ENCODE data around the gene AKAP6.

Gene AKAP6

GRCh38 chr14:32594766-32595165, 265.7 kb downstream of the AKAP6 start:
- DNase-seq: no peak

GRCh38 chr14:32595497-32595896, 266.4 kb downstream of the AKAP6 start:
- no peak for DNase-seq

- no peak for DNase-seq
These were observed 267.3 kb downstream of the AKAP6 start for GRCh38 chr14:32596390-32596789.

DNA sequence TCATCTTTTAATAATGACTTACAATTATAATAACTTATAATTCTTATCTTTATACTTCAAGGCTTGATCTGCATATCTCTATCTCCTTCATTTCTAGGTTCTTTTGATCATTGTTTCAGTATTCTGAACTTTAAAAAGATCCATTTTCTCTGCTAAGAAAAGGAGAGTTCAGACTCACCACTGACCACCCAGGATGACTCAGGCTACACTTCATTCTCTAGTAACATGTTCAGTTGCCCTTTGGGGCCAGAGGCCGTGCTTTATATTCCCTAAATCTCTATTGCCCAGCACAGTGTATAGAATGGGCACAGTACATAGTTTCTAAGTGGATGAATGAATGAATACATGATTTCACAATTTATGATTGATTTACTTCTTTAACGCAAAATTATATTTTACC, 268.7 kb downstream of the AKAP6 start:
- DNase-seq: no peak

- no peak for DNase-seq
These were observed 272.0 kb downstream of the AKAP6 start for GRCh38 chr14:32601069-32601468.

GRCh38 chr14:32601906-32602305, 272.8 kb downstream of the AKAP6 start:
- DNase-seq: no peak

GRCh38 chr14:32602699-32603098, 273.6 kb downstream of the AKAP6 start:
- DNase-seq: no peak

DNA sequence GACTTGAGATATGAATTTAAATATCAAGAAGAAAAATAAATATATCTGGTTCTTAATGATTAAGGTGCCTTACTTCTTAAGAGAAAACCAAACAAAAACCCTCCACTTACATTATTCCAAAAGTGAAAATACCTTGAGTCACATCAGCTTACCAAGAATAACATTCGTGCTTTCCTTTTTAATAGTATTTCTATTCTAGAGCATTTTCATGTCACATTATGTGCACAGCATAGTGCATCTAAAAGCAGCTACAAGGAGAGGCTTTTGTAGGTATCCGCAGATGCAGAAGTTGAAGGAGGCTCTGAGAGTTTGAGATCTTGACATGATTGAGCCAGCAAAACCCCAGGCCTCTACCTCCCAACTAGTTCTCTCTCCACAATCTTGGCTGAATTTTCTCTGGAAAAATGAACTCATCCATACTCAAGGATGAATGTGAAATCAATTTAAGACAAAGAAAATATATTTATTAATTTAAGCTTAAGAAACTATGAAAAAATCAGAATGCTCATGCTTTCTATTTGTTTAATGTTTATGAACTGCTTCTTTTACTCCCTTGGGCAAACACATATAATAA, 275.0 kb downstream of the AKAP6 start:
- no peak for DNase-seq

DNA sequence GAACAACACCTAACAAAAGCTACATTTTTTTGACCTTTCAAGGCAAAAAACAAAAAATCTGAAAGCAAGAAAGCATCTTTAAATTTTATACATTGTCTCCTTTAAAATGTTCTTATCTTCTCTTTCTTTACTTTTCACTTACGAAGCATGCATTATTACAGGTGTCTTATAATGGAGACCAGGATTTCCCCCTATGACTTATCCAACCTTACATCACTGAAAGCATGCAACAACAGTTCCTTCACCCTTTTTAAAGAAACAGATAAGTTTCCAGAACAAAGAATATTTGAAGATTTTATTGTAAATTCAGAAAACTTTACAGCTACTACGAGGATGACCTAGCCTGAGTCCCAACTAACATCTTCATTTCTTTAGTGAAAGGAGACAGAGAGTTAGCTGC, 277.2 kb downstream of the AKAP6 start:
- DNase-seq: no peak

GRCh38 chr14:32607399-32607798, 278.3 kb downstream of the AKAP6 start:
- DNase-seq: no peak

GRCh38 chr14:32608857-32609256, 279.8 kb downstream of the AKAP6 start:
- no peak for DNase-seq

- DNase-seq: no peak
These were observed 280.3 kb downstream of the AKAP6 start for GRCh38 chr14:32609388-32609787.

GRCh38 chr14:32611752-32612151, 282.7 kb downstream of the AKAP6 start:
- DNase-seq: no peak

DNA sequence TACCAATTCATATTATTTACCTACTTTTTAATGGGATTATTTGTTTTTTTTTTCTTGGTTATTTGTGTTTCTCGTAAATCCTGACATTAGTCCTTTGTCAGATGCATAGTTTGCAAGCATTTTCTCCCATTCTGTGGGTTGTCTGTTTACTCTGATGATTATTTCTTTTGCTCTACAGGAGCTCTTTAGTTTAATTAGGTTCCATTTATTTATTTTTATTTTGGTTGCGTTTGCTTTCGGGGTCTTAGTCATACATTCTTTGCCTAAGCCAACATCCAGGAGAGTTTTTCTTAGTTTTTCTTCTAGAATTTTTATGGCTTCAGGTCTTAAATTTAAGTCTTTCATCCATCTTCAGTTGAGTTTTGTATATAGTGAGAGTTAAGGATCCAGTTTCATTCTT, 289.9 kb downstream of the AKAP6 start:
- no peak for DNase-seq

- DNase-seq: no peak
These were observed 291.2 kb downstream of the AKAP6 start for GRCh38 chr14:32620303-32620702.

- no peak for DNase-seq
These were observed 291.6 kb downstream of the AKAP6 start for GRCh38 chr14:32620724-32621123.

DNA sequence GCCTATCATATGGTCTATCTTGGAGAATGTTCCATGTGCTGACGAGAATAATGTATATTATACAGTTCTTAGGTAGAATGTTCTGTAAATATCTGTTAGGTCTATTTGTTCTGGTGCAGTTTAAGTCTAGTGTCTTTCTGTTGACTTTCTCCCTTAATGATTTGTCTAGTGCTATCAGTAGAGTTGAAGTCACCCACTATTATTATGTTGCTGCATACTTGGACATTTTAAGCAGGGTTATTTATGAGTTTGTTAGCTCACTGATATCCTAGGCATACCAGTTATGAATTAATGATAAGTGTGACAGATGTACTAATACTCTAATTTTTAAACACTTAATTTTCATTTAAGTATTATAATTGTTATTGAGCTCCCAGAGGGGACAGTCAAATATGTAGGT, 292.5 kb downstream of the AKAP6 start:
- DNase-seq: no peak

GRCh38 chr14:32622742-32623141, 293.6 kb downstream of the AKAP6 start:
- DNase-seq: no peak

GRCh38 chr14:32623300-32624093, 294.4 kb downstream of the AKAP6 start:
- DNase-seq: no peak

DNA sequence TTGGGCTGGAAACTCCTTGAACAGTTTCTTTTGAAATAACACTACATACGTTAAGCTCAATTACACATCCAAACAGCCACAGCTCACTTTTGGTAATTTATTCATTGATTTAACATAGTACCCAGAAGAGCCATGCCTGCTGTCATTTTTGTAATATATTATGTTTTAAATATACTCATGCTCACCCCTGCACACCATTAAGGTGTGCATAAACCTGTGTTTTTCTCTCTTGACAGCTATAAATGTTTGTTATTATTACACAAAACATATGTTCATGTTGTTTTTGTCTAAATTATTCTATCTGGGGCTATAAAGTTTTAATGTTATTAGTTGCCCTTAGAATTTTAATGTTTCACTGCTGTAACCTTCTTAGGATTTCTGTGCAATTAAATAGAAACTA, 296.1 kb downstream of the AKAP6 start:
- no peak for DNase-seq

DNA sequence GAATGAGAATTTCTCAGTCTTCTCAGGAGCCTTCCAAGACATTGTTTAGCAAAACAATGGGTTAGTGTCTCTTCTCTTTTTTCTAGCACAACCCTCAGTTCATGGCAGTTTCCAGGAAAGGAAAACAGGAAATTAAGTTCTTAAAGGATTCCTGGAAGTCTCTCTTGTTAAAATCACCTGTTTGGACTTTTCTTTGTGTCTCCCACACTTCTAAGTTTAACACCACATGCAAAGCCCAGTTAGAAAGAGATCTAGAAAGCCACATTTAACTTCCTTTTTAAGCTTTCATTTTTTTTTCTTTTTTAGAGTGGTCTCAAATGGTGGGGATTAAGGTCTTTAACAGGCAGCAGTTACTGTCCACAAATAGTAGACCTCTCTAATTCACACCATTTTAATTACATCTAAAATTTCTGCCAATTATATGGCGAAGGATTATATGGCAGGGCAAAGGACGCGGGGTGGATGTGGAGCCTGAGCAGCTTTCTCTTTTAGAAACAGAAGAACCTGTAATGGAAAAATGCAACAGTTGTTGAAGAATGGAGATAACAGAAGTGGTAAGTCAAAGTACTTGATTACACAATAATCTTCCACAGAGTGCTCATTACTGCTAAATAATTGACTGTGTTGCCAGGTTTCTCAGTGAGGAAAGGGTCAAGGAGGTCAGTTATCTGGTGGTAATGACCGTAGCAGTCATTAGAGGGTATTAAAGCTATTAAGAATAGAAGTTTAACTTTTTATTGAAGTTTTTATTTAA, 298.6 kb downstream of the AKAP6 start:
- DNase-seq: no peak

- DNase-seq: no peak
These were observed 300.1 kb downstream of the AKAP6 start for GRCh38 chr14:32629236-32629635.

GRCh38 chr14:32630701-32631100, 301.6 kb downstream of the AKAP6 start:
- no peak for DNase-seq

GRCh38 chr14:32633224-32633859, 304.2 kb downstream of the AKAP6 start:
- no peak for DNase-seq

Data from NCI-H2107 (cell line).